GM12878 (cell line): Measurements from ENCODE around the gene STK26. TPM values are rescaled to one million over a fixed set of nuclear protein-coding genes. Genes with fewer than 3 reads are reported as not detected.
"Not testable (repeated sequence)": the region's sequence is repeated elsewhere in the genome, so short reads cannot be mapped to it uniquely, and the experiment has no call there.

Source experiments
- ATAC-seq: fragments of 200-7000 bp; cut with Tn5 transposase; 3 replicates; pipeline ENCODE4 v1.9.1; 2020; ENCODE audit warnings: mild to moderate bottlenecking, moderate library complexity
- BruUV-seq: library from RNA; stranded (reverse); fragments of 400-500 nt; replicated peaks from 2 replicates; lab custom pipeline; 2021; lab: Mats Ljungman, UMichigan
- CTCF ChIA-PET: fragments of 300-600 bp; sonication (Branson Sonifier 250); formaldehyde crosslinking; extraction: SDS; loops from one replicate; lab custom pipeline; 2021; ENCODE audit warnings: inconsistent platforms; lab: Yijun Ruan, JAX
- POLR2A ChIA-PET: fragments of 350-600 bp; formaldehyde crosslinking; extraction: SDS; loops from one replicate; lab custom pipeline; 2021; ENCODE audit warnings: inconsistent platforms; lab: Charles Lee
- RAD21 ChIA-PET: fragments of 300-600 bp; sonication (Branson Sonifier 250); formaldehyde crosslinking; loops from one replicate; lab custom pipeline; 2023; ENCODE audit warnings: antibody characterized with exemption; ENCODE audit not compliant: unreplicated experiment; lab: Charles Lee
- SMC1A ChIA-PET: fragments of 300-600 bp; sonication (Branson Sonifier 250); formaldehyde crosslinking; loops from one replicate; lab custom pipeline; 2023; ENCODE audit not compliant: unreplicated experiment, uncharacterized antibody; lab: Charles Lee
- DNase-seq: peaks from one replicate; pipeline ENCODE4 v3.0.0-alpha.2; 2011; ENCODE audit warnings: low read depth, low spot score
- FAIRE-seq: peaks from 3 replicates; lab custom pipeline; 2011; peaks lifted over from hg19 to GRCh38; lab: Jason Lieb, UNC
- H2AFZ ChIP-seq: 2 replicates; pipeline ENCODE4 v1.6.0; 2011; ENCODE audit warnings: low read depth, low read length, control low read depth; ENCODE audit not compliant: control insufficient read depth
- H3K27ac ChIP-seq: 2 replicates; pipeline ENCODE4 v1.5.1; 2011; ENCODE audit warnings: control low read depth; ENCODE audit not compliant: control insufficient read depth, insufficient read depth
- H3K27me3 ChIP-seq, 2 experiments: replicated peaks in 1 of 2; 2 replicates each; pipeline versions ENCODE4 v1.6.0 to v1.6.1; 2011; ENCODE audit warnings: low read length in 1 of 2; ENCODE audit not compliant: control insufficient read depth in 2 of 2, insufficient read depth in 2 of 2
- H3K36me3 ChIP-seq, 2 experiments: 2 replicates each; pipeline ENCODE4 v1.5.1; 2011; ENCODE audit warnings: low read length in 1 of 2; ENCODE audit not compliant: control insufficient read depth in 2 of 2, insufficient read depth in 2 of 2
- H3K4me1 ChIP-seq: 2 replicates; pipeline ENCODE4 v1.6.1; 2011; ENCODE audit warnings: mild to moderate bottlenecking, low read length, moderate library complexity, mixed read lengths; ENCODE audit not compliant: control insufficient read depth, insufficient read depth
- H3K4me2 ChIP-seq: 2 replicates; pipeline ENCODE4 v1.6.0; 2011; ENCODE audit warnings: control low read depth; ENCODE audit not compliant: control insufficient read depth, insufficient read depth
- H3K4me3 ChIP-seq: fragments of 200-600 bp; sonication (generic); 2 replicates; pipeline ENCODE4 v1.5.1; 2016
- H3K79me2 ChIP-seq: 2 replicates; pipeline ENCODE4 v1.6.0; 2011; ENCODE audit warnings: low read length; ENCODE audit not compliant: control insufficient read depth, insufficient read depth
- H3K9ac ChIP-seq: 2 replicates; pipeline ENCODE4 v1.8.0; 2011; ENCODE audit warnings: low read length, control low read depth, mixed read lengths; ENCODE audit not compliant: control insufficient read depth, insufficient read depth
- H3K9me3 ChIP-seq: replicated peaks from 3 replicates; pipeline ENCODE4 v1.5.1; 2011; ENCODE audit warnings: mild to moderate bottlenecking, low read length; ENCODE audit not compliant: control insufficient read depth, insufficient read depth
- H4K20me1 ChIP-seq: 2 replicates; pipeline ENCODE4 v1.6.0; 2011; ENCODE audit not compliant: control insufficient read depth, insufficient read depth
- IKZF1 ChIP-seq: fragments of 450-650 bp; conservative IDR thresholded peaks from 2 replicates; pipeline ENCODE4 v1.6.1; 2017; ENCODE audit warnings: antibody characterized with exemption, mild to moderate bottlenecking
- WGBS: methylation state at CpG from one replicate; pipeline ENCODE4 v1.1.6; 2016; ENCODE audit warnings: low lambda C conversion rate; ENCODE audit not compliant: insufficient replicate concordance, insufficient coverage; ENCODE audit errors: missing lambda C conversion rate; 5-methylcytosine and 5-hydroxymethylcytosine counted together
- in situ Hi-C: fragments of 300-500 bp; cut with MboI; formaldehyde crosslinking; loops from 9 replicates; pipeline ENCODE4 v1.14.3; 2018; ENCODE audit warnings: mixed read lengths
- intact Hi-C: fragments of 100-400 bp; cut with micrococcal nuclease; formaldehyde crosslinking; loops from one replicate; pipeline ENCODE4 v1.14.2; 2022; ENCODE audit not compliant: unreplicated experiment
- polyA plus RNA-seq, 11 experiments: library from polyadenylated mRNA; depleted of rRNA in 4 of 11; unstranded in 6 of 11; stranded (reverse) in 5 of 11; fragments of >200 nt; fragmentation: Nextera tagmentation in 4 of 11; fragmentation: Illumina TruSeq in 1 of 11; extraction: Ambion mirVana in 4 of 11; extraction: Trizol in 1 of 11; gene quantifications; 1 replicate in 1 of 11; 2 replicates in 10 of 11; pipeline versions ENCODE4 v1.2.1 to v1.2.3, GENCODE V29; 2011 to 2016; ENCODE audit warnings: inconsistent platforms in 2 of 11, missing spikeins in 2 of 11, low read depth in 1 of 11
- total RNA-seq, 4 experiments: library from RNA; depleted of rRNA in 3 of 4; stranded (reverse); fragments of >200 nt in 3 of 4; fragmentation: Illumina TruSeq in 1 of 4; extraction: Trizol in 1 of 4; gene quantifications; 2 replicates each; pipeline versions ENCODE4 v1.2.1 to v1.2.3, GENCODE V29; 2013 to 2021
- TF ChIP-seq, protein P1 (sequence below): fragments of 450-650 bp; IDR thresholded peaks from 2 replicates; pipeline ENCODE4 v1.6.1; 2017; ENCODE audit warnings: mild to moderate bottlenecking, moderate library complexity
- TF ChIP-seq, protein P2 (sequence below): fragments of 450-650 bp; IDR thresholded peaks from 2 replicates; pipeline ENCODE4 v1.6.1; 2016; ENCODE audit warnings: mild to moderate bottlenecking

Gene STK26
- total and polyA plus RNA-seq, 10 of the 15 experiments (the other 5 are each of a cell fraction or from before 2014, with no cell fraction given) = 30.4 to 78.6 (median 58.8) TPM

DNA sequence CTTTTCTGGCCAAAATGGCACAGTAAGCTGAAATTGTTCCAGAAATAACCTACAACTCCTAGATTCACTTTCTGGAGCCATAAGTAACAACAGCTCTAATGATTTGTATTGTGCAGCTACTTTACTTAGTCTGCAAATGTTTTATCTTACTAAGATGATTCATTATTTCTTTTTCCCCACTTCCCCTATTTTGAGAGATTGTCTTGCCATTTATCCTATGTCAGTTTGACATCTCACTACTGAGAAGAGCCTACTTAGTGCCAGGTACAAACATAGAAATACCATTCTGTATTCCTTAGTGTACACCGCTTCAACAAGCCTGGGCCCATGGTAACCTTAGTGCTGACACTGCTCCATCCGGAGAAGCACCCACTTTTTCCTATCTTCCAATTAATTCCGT is 13.8 kb upstream of the STK26 start (continued):
- TF ChIP-seq, protein P1, sequence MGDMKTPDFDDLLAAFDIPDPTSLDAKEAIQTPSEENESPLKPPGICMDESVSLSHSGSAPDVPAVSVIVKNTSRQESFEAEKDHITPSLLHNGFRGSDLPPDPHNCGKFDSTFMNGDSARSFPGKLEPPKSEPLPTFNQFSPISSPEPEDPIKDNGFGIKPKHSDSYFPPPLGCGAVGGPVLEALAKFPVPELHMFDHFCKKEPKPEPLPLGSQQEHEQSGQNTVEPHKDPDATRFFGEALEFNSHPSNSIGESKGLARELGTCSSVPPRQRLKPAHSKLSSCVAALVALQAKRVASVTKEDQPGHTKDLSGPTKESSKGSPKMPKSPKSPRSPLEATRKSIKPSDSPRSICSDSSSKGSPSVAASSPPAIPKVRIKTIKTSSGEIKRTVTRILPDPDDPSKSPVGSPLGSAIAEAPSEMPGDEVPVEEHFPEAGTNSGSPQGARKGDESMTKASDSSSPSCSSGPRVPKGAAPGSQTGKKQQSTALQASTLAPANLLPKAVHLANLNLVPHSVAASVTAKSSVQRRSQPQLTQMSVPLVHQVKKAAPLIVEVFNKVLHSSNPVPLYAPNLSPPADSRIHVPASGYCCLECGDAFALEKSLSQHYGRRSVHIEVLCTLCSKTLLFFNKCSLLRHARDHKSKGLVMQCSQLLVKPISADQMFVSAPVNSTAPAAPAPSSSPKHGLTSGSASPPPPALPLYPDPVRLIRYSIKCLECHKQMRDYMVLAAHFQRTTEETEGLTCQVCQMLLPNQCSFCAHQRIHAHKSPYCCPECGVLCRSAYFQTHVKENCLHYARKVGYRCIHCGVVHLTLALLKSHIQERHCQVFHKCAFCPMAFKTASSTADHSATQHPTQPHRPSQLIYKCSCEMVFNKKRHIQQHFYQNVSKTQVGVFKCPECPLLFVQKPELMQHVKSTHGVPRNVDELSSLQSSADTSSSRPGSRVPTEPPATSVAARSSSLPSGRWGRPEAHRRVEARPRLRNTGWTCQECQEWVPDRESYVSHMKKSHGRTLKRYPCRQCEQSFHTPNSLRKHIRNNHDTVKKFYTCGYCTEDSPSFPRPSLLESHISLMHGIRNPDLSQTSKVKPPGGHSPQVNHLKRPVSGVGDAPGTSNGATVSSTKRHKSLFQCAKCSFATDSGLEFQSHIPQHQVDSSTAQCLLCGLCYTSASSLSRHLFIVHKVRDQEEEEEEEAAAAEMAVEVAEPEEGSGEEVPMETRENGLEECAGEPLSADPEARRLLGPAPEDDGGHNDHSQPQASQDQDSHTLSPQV = no peak
- TF ChIP-seq, protein P2, sequence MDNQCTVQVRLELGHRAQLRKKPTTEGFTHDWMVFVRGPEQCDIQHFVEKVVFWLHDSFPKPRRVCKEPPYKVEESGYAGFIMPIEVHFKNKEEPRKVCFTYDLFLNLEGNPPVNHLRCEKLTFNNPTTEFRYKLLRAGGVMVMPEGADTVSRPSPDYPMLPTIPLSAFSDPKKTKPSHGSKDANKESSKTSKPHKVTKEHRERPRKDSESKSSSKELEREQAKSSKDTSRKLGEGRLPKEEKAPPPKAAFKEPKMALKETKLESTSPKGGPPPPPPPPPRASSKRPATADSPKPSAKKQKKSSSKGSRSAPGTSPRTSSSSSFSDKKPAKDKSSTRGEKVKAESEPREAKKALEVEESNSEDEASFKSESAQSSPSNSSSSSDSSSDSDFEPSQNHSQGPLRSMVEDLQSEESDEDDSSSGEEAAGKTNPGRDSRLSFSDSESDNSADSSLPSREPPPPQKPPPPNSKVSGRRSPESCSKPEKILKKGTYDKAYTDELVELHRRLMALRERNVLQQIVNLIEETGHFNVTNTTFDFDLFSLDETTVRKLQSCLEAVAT = no peak
- no peak for TF ChIP-seq IKZF1

DNA sequence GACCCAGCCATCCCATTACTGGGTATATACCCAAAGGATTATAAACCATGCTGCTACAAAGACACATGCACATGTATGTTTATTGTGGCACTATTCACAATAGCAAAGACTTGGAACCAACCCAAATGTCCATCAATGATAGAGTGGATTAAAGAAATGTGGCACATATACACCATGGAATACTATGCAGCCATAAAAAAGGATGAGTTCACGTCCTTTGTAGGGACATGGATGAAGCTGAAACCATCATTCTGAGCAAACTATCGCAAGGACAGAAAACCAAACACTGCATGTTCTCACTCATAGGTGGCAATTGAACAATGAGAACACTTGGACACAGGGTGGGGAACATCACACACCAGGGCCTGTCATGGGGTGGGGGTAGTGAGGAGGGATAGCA is 12.9 kb upstream of the STK26 start:
- FAIRE-seq, BruUV-seq, H3K4me3 ChIP-seq, H3K9ac ChIP-seq, H2AFZ ChIP-seq, in situ Hi-C loops, H3K27me3 ChIP-seq, intact Hi-C loops, H3K4me2 ChIP-seq, H3K4me1 ChIP-seq, POLR2A ChIA-PET, H3K36me3 ChIP-seq, H4K20me1 ChIP-seq, DNase-seq, ATAC-seq, SMC1A ChIA-PET, H3K27ac ChIP-seq, H3K79me2 ChIP-seq, H3K9me3 ChIP-seq, RAD21 ChIA-PET: not testable (repeated sequence)
- CTCF ChIA-PET = interaction anchor here (0.6 kb wide), 1 partner anchor 220 kb away, joined by 3 read pairs; no protein-coding TSS in a partner anchor
- 69% methylated on average over 2 of the region's 2 CpGs for WGBS
